ENCODE measurements around the gene NACA2.

Gene NACA2

DNA sequence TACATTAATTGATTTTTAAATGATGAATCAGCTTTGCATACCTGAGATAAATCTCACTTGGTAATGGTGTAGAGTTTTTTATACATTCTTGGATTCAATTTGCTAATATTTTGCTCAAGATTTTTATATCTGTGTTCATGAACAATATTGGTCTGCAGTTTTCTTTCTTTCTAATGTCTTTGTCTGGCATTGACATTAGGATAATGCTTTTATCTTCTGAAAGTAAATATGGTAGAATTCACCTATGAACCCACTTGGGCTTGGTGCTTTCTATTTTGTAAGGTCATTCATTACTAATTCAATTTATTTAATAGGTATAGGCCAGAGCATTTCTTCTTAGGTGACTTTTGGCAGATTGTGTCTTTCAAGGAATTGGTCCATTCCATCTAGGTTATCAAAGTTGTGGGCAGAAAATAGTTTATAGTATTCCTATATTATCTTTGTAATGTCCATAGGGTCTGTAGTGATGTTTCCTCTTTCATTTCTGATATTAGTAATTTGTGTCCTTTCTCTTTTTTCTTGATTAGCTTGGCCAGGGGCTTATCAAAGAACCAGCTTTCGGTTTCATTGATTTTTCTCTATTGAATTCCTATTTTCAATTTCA, 45.6 kb downstream of the NACA2 start:
- DNase-seq (ENCODE audit: low spot score) = no peak
- in situ Hi-C loops (cut with MboI; ENCODE audit: low pct_unique_long_range_greater_than_20kb, low sequenced_read_pairs, unreplicated experiment) = no loop called here
- TF ChIP-seq, protein P1, sequence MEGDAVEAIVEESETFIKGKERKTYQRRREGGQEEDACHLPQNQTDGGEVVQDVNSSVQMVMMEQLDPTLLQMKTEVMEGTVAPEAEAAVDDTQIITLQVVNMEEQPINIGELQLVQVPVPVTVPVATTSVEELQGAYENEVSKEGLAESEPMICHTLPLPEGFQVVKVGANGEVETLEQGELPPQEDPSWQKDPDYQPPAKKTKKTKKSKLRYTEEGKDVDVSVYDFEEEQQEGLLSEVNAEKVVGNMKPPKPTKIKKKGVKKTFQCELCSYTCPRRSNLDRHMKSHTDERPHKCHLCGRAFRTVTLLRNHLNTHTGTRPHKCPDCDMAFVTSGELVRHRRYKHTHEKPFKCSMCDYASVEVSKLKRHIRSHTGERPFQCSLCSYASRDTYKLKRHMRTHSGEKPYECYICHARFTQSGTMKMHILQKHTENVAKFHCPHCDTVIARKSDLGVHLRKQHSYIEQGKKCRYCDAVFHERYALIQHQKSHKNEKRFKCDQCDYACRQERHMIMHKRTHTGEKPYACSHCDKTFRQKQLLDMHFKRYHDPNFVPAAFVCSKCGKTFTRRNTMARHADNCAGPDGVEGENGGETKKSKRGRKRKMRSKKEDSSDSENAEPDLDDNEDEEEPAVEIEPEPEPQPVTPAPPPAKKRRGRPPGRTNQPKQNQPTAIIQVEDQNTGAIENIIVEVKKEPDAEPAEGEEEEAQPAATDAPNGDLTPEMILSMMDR (IDR thresholded peaks at IDR 0.05; ENCODE audit: extremely low read depth, insufficient read depth, missing control alignments) = no peak

DNA sequence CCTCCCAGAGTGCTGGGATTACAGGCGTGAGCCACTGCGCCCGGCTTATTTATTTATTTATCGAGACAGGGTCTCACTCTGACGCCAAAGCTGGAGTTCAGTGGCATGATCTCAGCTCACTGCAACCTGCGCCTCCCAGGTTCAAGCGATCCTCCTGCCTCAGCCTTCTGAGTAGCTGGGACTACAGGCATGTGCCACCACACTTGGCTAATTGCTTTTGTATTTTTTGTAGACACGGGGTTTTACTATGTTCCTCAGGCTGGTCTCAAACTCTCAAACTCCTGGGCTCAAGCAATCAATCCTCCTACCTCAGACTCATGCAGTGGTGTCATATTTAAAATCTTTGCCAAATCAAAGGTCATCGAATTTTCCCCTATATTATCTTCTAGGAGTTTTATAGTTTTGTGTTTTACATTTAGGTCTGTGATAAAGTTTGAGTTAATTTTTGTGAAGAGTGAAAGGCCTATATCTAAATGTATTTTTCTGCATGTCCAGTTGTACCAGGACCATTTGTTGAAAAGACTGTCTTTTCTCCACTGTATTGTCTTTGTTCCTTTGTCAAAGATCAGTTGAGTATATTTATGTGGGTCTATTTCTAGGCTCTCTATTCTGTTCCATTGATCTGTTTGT, 47.1 kb downstream of the NACA2 start:
- in situ Hi-C loops (cut with MboI; ENCODE audit: low pct_unique_long_range_greater_than_20kb, low sequenced_read_pairs, unreplicated experiment) = no loop called here
- DNase-seq (ENCODE audit: low spot score) = no peak
- TF ChIP-seq, protein P1 (IDR thresholded peaks at IDR 0.05; ENCODE audit: extremely low read depth, insufficient read depth, missing control alignments) = no peak

DNA sequence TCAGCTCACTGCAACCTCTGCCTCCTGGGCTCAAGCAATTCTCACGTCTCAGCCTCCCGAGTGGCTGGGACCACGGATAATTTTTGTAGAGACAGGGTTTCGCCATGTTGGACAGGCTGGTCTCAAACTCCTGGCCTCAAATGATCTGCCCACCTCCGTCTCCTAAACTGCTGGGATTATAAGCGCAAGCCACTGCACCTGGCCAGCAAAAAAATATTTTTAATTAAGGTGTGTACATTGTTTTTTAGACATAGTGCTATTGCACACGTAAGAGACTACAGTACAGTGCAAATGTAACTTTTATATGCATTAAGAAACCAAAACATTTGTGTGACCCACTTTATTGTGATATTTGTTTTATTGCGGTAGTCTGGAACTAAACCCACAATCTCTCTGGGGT, 49.0 kb downstream of the NACA2 start:
- DNase-seq (ENCODE audit: low spot score) = no peak
- TF ChIP-seq, protein P1 (IDR thresholded peaks at IDR 0.05; ENCODE audit: extremely low read depth, insufficient read depth, missing control alignments) = no peak
- in situ Hi-C loops (cut with MboI; ENCODE audit: low pct_unique_long_range_greater_than_20kb, low sequenced_read_pairs, unreplicated experiment) = no loop called here

DNA sequence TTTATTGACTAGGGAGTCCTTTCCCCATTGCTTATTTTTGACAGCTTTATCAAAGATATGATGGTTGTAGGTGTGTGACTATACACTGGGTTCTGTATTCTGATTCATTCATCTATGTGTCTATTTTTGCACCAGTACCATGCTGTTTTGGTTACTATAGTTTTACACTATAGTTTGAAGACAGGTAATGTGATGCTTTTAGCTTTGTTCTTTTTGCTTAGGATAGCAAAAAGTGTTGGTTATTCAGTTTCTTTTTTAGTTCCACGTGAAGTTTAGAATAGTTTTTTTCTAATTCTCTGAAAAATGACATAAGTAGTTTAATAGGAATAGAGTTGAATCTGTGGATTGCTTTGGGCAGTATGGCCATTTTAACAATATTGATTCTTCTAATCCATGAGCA, 50.1 kb downstream of the NACA2 start:
- DNase-seq (ENCODE audit: low spot score) = no peak
- in situ Hi-C loops (cut with MboI; ENCODE audit: low pct_unique_long_range_greater_than_20kb, low sequenced_read_pairs, unreplicated experiment) = no loop called here
- TF ChIP-seq, protein P1 (IDR thresholded peaks at IDR 0.05; ENCODE audit: extremely low read depth, insufficient read depth, missing control alignments) = no peak
